ENCODE measurements around the gene MYO18A. TPM values are rescaled to one million over a fixed set of nuclear protein-coding genes. Genes with fewer than 3 reads are reported as not detected.

Gene MYO18A
- total and polyA plus RNA-seq, 2 experiments from 2014 or later, result 16.0 to 30.5 TPM

- Histone ChIP-seq H3K9me2 (ENCODE audit: insufficient read depth) (no peaks in the 10 kb centered on the region), H3F3A (ENCODE audit: insufficient read depth) (no peaks in the 10 kb centered on the region), H3K4me1 (ENCODE audit: insufficient read depth) (no peaks in the 10 kb centered on the region), H2AFZ (no peak overlapping the region), H3K9me3 (ENCODE audit: low read depth) (no peaks in the 10 kb centered on the region), H3K27me3 (replicated peaks; ENCODE audit: insufficient read depth) (no peaks in the 10 kb centered on the region), H3K4me3 (no peak overlapping the region), H3K4me2 (ENCODE audit: unreplicated experiment) (no peak overlapping the region), H3K79me2 (ENCODE audit: insufficient read depth) (no peaks in the 10 kb centered on the region), H3K36me3 (ENCODE audit: low read depth) (peaks cover 3% of the 10 kb centered on the region; the same call in 1 of the 2 replicates), H4K20me1 (ENCODE audit: insufficient read depth) (no peaks in the 10 kb centered on the region), H3K9ac (no peak overlapping the region), H3K27ac (no peak overlapping the region)
- DNase-seq, result no peak
- in situ Hi-C loops (cut with MboI), result loop anchor here (5.0 kb wide), 1 partner anchor 142 kb away; no protein-coding TSS in a partner anchor
- 80 to 81% methylated on average over 10 of the region's 10 CpGs for WGBS, 2 experiments (ENCODE audit: low coverage in 1 of 2, low lambda C conversion rate in 2 of 2, missing lambda C conversion rate in 2 of 2)
- TF ChIP-seq EZH2phosphoT487 (IDR thresholded peaks at IDR 0.05; ENCODE audit: insufficient read depth, low read depth), result no peak
- TF ChIP-seq EZH2 (IDR thresholded peaks at IDR 0.05; ENCODE audit: insufficient read depth, poor library complexity, severe bottlenecking), result no peak
These were observed 71.2 kb downstream of the MYO18A start for GRCh38 chr17:29108823-29109476.

DNA sequence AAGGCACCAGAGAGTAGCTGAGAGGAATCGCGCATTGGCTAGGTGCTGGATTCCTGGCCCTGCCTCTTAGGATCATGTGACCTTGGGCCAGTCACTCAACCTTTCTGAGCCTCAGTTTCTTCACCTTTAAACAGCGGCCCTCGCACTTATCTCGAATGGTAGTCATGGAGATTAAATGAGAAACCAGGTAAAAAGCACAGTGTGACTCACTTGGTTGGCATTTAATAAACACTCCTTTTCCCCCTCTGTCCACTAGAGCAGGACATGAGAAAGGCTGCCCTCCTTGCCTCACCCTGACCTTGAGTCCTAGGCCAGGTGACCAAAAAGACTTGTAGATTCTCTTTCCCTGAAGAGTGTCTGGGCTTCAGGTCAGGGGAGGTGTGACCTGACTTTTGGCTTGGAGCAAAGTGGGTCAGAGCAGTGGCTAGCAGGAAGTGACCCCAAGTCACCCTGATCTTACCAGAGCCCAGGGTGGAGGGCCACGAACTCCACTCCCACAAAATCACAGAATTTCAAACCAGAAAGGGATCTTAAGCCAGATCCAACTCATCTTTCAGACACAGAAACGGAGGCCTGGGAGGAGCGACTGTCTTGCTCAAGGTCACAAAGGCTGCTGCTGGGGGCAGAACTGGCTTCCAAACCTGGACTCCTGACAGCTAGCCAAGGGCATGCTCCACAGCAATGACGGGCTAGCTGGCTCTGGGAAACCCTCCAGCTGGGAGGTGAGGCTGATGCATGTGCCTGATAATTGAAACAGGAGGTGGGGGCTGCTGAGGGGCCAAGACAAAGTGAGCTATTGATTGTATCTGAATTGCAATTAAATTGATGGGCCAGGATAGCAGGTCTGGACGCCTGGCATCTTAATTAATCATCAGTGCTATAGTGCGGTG lies 72.0 kb downstream of the MYO18A start:
- Histone ChIP-seq H3K4me2 (ENCODE audit: unreplicated experiment) (no peak overlapping the region), H2AFZ (no peak overlapping the region), H3K27me3 (replicated peaks; ENCODE audit: insufficient read depth) (no peaks in the 10 kb centered on the region), H3K4me3 (no peak overlapping the region), H3F3A (ENCODE audit: insufficient read depth) (no peaks in the 10 kb centered on the region), H4K20me1 (ENCODE audit: insufficient read depth) (no peaks in the 10 kb centered on the region), H3K79me2 (ENCODE audit: insufficient read depth) (no peaks in the 10 kb centered on the region), H3K36me3 (ENCODE audit: low read depth) (peaks cover 3% of the 10 kb centered on the region; the same call in 1 of the 2 replicates), H3K9me2 (ENCODE audit: insufficient read depth) (no peaks in the 10 kb centered on the region), H3K4me1 (ENCODE audit: insufficient read depth) (no peaks in the 10 kb centered on the region), H3K27ac (no peak overlapping the region), H3K9ac (no peak overlapping the region), H3K9me3 (ENCODE audit: low read depth) (no peaks in the 10 kb centered on the region)
- in situ Hi-C loops (cut with MboI), result loop anchor here (5.0 kb wide), 1 partner anchor 141 kb away; no protein-coding TSS in a partner anchor
- 79 to 83% methylated on average over 11 of the region's 11 CpGs for WGBS, 2 experiments (ENCODE audit: low coverage in 1 of 2, low lambda C conversion rate in 2 of 2, missing lambda C conversion rate in 2 of 2)
- DNase-seq, result no peak
- TF ChIP-seq EZH2 (IDR thresholded peaks at IDR 0.05; ENCODE audit: insufficient read depth, poor library complexity, severe bottlenecking) (no peak), EZH2phosphoT487 (IDR thresholded peaks at IDR 0.05; ENCODE audit: insufficient read depth, low read depth) (no peak)

DNA sequence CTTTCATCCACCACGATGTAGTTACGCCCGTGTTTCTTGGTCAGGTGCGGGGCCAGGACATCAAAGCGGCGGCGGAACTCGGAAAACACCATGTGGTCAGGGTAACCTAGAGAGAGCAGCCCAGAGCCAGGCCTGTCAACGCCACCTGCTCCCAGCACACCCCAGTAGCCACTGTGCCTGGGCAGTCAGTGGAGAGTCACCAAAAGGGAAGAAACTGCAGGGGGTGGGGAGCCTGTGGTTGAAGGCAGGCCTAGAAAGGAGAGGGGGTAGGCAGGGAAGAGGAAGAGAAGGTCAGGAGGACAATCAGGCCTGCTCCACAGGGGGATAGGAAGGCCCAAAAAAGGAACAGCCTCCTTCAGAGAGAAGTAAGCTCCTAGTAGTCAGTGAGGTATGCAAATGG lies 73.1 kb downstream of the MYO18A start:
- Histone ChIP-seq H3K27ac (no peak overlapping the region), H3K9me3 (ENCODE audit: low read depth) (no peaks in the 10 kb centered on the region), H3K4me2 (ENCODE audit: unreplicated experiment) (no peak overlapping the region), H2AFZ (no peak overlapping the region), H3K9ac (no peak overlapping the region), H4K20me1 (ENCODE audit: insufficient read depth) (no peaks in the 10 kb centered on the region), H3K4me1 (ENCODE audit: insufficient read depth) (no peaks in the 10 kb centered on the region), H3K4me3 (no peak overlapping the region), H3K36me3 (ENCODE audit: low read depth) (peaks cover 3% of the 10 kb centered on the region; the same call in 1 of the 2 replicates), H3K9me2 (ENCODE audit: insufficient read depth) (no peaks in the 10 kb centered on the region), H3K79me2 (ENCODE audit: insufficient read depth) (no peaks in the 10 kb centered on the region), H3K27me3 (replicated peaks; ENCODE audit: insufficient read depth) (no peaks in the 10 kb centered on the region), H3F3A (ENCODE audit: insufficient read depth) (no peaks in the 10 kb centered on the region)
- TF ChIP-seq EZH2phosphoT487 (IDR thresholded peaks at IDR 0.05; ENCODE audit: insufficient read depth, low read depth) (no peak), EZH2 (IDR thresholded peaks at IDR 0.05; ENCODE audit: insufficient read depth, poor library complexity, severe bottlenecking) (no peak)
- in situ Hi-C loops (cut with MboI), result loop anchor here (5.0 kb wide), 1 partner anchor 140 kb away; no protein-coding TSS in a partner anchor
- 98% methylated on average over 9 of the region's 9 CpGs for WGBS, 2 experiments (ENCODE audit: low coverage in 1 of 2, low lambda C conversion rate in 2 of 2, missing lambda C conversion rate in 2 of 2)
- no peak for DNase-seq

DNA sequence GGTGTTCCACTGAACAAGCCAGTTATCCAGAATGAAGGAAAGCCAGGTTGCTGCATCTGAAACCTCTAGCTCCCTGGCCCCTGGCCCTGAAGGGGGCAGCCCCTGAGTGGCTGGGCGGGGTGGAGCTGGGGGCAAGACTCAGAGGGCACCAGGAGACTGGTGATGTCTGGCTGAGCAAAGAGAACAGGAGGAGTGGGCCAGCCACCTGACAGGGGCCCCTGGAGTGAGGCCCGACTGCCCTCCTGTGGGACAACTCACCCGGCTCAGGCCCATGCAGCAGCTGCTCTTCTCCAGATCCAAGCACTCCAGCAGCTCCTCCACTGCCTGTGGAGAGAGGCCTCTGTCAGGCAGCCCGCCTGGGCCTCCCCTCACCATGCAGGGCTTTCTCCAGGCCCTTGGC lies 76.9 kb downstream of the MYO18A start:
- Histone ChIP-seq H3K27ac (no peak overlapping the region), H3K27me3 (replicated peaks; ENCODE audit: insufficient read depth) (no peaks in the 10 kb centered on the region), H2AFZ (no peak overlapping the region), H3K9me2 (ENCODE audit: insufficient read depth) (no peaks in the 10 kb centered on the region), H4K20me1 (ENCODE audit: insufficient read depth) (no peaks in the 10 kb centered on the region), H3K9me3 (ENCODE audit: low read depth) (no peaks in the 10 kb centered on the region), H3F3A (ENCODE audit: insufficient read depth) (no peaks in the 10 kb centered on the region), H3K4me2 (ENCODE audit: unreplicated experiment) (no peak overlapping the region), H3K4me1 (ENCODE audit: insufficient read depth) (no peaks in the 10 kb centered on the region), H3K79me2 (ENCODE audit: insufficient read depth) (no peaks in the 10 kb centered on the region), H3K36me3 (ENCODE audit: low read depth) (no peaks in the 10 kb centered on the region; the same call in 1 of the 2 replicates), H3K4me3 (no peak overlapping the region), H3K9ac (no peak overlapping the region)
- no peak for DNase-seq
- in situ Hi-C loops (cut with MboI), result no loop called here
- no peak for TF ChIP-seq EZH2phosphoT487 (IDR thresholded peaks at IDR 0.05; ENCODE audit: insufficient read depth, low read depth)
- WGBS, 2 experiments (ENCODE audit: low coverage in 1 of 2, low lambda C conversion rate in 2 of 2, missing lambda C conversion rate in 2 of 2), result 96 to 100% methylated on average over 4 of the region's 4 CpGs
